Lower leg skin (tissue), 4 donors: ENCODE results near the gene VPS4B. TPM values are rescaled to one million over a fixed set of nuclear protein-coding genes. Genes with fewer than 3 reads are reported as not detected.

Source experiments
- DNase-seq, 2 donors: peaks; one replicate each; pipeline ENCODE4 v3.0.0-alpha.2; 2019; ENCODE audit warnings: low spot score in 2 of 2
- H3K4me3 ChIP-seq: fragments of 200-600 bp; sonication (generic); 2 replicates; pipeline ENCODE4 v1.5.1; 2017; ENCODE audit warnings: mild to moderate bottlenecking, low read depth; ENCODE audit not compliant: poor library complexity, severe bottlenecking
- POLR2A ChIP-seq, 2 donors: fragments of 450-650 bp; IDR thresholded peaks; one replicate each; pipeline ENCODE4 v1.6.1; 2016 to 2017; ENCODE audit warnings: antibody characterized with exemption in 2 of 2, mild to moderate bottlenecking in 1 of 2, moderate library complexity in 1 of 2
- WGBS, 2 donors: methylation state at CpG; one replicate each; pipeline ENCODE4 v1.1.5; 2018; 5-methylcytosine and 5-hydroxymethylcytosine counted together
- intact Hi-C: fragments of 100-400 bp; cut with DNase I; formaldehyde crosslinking; loops from one replicate; pipeline ENCODE4 v1.15.0; 2023; ENCODE audit warnings: low total_unique reads
- total RNA-seq, 4 donors: library from RNA; depleted of rRNA; stranded (reverse); fragments of >200 nt; gene quantifications; one replicate each; pipeline ENCODE4 v1.1.0, GENCODE V29; 2016
- TF ChIP-seq, protein P1 (sequence below), 3 donors: fragments of 450-650 bp; IDR thresholded peaks; one replicate each; pipeline ENCODE4 v1.5.1; 2016; ENCODE audit warnings: antibody characterized with exemption in 3 of 3, mild to moderate bottlenecking in 3 of 3, moderate library complexity in 2 of 3

VPS4B gene
- total RNA-seq, 4 donors from 2014 or later = 43.6 to 59.6 (median 52.4) TPM

DNA sequence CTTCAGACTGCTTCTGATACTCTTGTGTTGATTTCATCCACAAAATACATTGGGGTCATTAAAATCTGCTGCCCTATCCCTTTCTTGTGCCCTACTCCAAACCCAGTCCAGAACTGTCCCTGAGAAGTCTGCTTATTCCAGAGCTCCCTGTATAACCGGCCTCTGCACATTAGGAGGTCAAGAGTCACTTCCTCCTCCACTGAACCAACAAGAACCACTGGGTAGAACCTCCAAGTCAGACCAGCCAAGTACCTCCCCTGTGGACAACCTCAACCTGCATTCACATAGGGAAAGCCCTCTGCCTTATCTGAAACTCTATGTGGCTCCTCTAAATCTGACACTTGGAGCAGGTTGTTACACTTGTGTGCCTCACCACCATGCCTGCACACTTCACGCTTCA, 77.4 kb downstream of the VPS4B start:
- intact Hi-C loops = loop anchor here (10.0 kb wide), 1 partner anchor 80 kb away; the partner anchor contains the start of gene VPS4B
- TF ChIP-seq, protein P1, sequence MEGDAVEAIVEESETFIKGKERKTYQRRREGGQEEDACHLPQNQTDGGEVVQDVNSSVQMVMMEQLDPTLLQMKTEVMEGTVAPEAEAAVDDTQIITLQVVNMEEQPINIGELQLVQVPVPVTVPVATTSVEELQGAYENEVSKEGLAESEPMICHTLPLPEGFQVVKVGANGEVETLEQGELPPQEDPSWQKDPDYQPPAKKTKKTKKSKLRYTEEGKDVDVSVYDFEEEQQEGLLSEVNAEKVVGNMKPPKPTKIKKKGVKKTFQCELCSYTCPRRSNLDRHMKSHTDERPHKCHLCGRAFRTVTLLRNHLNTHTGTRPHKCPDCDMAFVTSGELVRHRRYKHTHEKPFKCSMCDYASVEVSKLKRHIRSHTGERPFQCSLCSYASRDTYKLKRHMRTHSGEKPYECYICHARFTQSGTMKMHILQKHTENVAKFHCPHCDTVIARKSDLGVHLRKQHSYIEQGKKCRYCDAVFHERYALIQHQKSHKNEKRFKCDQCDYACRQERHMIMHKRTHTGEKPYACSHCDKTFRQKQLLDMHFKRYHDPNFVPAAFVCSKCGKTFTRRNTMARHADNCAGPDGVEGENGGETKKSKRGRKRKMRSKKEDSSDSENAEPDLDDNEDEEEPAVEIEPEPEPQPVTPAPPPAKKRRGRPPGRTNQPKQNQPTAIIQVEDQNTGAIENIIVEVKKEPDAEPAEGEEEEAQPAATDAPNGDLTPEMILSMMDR (IDR thresholded peaks at IDR 0.05) = no peak
- no peak for TF ChIP-seq POLR2A (IDR thresholded peaks at IDR 0.05)
- WGBS, 2 donors = 61 to 75% methylated on average over 2 of the region's 2 CpGs
- DNase-seq = no peak
- no peak overlapping the region for H3K4me3 ChIP-seq

DNA sequence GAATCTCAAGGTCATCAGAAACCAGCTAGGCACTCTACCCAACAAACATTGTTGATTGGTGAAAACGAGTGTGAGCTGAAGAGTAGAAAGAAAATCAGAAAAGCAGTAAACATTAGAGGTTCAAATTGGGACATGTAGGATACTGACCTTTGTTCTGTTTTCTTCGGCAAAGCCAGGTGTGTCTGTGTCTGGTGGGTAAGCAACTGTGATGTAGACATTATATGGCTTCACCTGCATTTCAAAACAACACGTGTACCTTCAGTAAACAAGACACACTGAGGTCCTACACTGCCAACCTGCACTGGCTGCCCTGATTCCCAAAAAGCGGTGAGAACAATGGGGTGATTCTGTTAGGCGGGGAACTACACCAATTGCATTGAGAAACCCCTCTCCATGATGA, 78.0 kb downstream of the VPS4B start:
- WGBS, 2 donors = 83% methylated on average over 5 of the region's 5 CpGs
- intact Hi-C loops = loop anchor here (10.0 kb wide), 1 partner anchor 81 kb away; the partner anchor contains the start of gene VPS4B
- no peak for DNase-seq
- H3K4me3 ChIP-seq = no peak overlapping the region
- TF ChIP-seq POLR2A (IDR thresholded peaks at IDR 0.05) = no peak
- TF ChIP-seq, protein P1 (IDR thresholded peaks at IDR 0.05) = no peak

DNA sequence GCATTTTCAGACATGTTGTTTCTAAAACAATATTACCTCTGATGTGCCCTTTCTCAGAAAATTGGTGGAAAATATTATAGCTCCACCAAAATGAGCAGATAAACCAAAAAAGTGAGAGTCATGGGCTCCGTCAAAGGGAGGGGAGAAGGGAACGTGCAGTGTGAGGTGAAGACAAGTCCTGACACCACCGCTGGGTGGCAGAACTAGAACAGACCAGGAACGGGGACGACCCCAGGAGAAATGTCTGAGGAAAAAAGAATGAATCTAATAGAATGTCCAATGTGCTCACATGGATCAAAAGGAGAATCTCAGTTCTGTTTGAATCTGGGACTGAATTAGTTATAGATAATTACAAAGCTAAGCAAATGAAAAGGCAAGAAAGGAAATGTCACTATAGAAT, 80.1 kb downstream of the VPS4B start:
- no peak overlapping the region for H3K4me3 ChIP-seq
- intact Hi-C loops = loop anchor here (10.0 kb wide), 1 partner anchor 83 kb away; the partner anchor contains the start of gene VPS4B
- TF ChIP-seq POLR2A (IDR thresholded peaks at IDR 0.05) = no peak
- TF ChIP-seq, protein P1 (IDR thresholded peaks at IDR 0.05) = no peak
- no peak for DNase-seq
- 42 to 50% methylated on average over 5 of the region's 5 CpGs for WGBS, 2 donors

DNA sequence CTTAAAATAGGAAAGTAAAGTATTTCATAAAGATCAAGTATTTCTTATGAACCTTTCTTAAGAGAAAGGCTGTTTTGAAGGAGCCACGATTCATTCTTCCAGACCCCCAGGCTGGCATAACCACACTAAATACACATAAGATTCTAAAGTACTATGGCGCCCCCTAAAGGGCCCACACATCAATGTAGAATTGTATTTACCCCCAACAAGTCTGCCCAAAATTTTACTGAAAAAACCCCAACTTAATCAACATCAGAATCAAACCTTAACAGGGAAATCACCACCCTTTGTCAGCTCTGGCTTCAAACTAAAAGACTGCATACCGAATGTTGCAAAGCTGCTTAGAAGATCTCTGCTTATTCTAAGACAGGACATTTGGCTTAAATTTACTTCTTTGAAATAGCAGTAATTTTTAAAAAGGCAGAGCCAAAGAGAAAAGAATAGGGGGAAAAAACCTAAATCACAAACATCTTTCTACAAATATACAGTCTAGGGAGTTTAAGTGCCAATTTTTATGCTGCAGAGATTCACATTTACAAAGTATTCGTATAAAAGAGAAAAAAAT, 82.3 kb downstream of the VPS4B start:
- no peak overlapping the region for H3K4me3 ChIP-seq
- DNase-seq = no peak
- 23 to 33% methylated on average over 4 of the region's 4 CpGs for WGBS, 2 donors
- intact Hi-C loops = loop anchor here (10.0 kb wide), 1 partner anchor 85 kb away; the partner anchor contains the start of gene VPS4B
- no peak for TF ChIP-seq POLR2A (IDR thresholded peaks at IDR 0.05)
- TF ChIP-seq, protein P1 (IDR thresholded peaks at IDR 0.05) = no peak

Other genes with a start within 250 kb of the VPS4B start
- gene BCL2, start 102.7 kb downstream of the VPS4B start, total RNA-seq = 10 to 100 TPM; 12.8 to 21.7 (median 18.2) TPM
- gene KDSR, start 55.3 kb downstream of the VPS4B start, total RNA-seq = 100 to 1,000 TPM in 2 of 4 donors, 10 to 100 TPM in 2; 91.7 to 121 (median 99.3) TPM
- 100 to 1,000 TPM; 298 to 404 (median 337) TPM for gene SERPINB5, start 54.5 kb upstream of the VPS4B start, total RNA-seq
- 100 to 1,000 TPM in 2 of 4 donors, 10 to 100 TPM in 2; 62.8 to 185 (median 112) TPM for gene SERPINB12, start 119.9 kb upstream of the VPS4B start, total RNA-seq
- 10 to 100 TPM; 15.2 to 34.2 (median 16.9) TPM for gene SERPINB13, start 164.9 kb upstream of the VPS4B start, total RNA-seq
- gene SERPINB4, start 221.8 kb upstream of the VPS4B start, total RNA-seq = 1 to 10 TPM in 1 of 4 donors, under 1 TPM in 1, not detected in 2; 0.54 to 1.3 TPM
- 10 to 100 TPM in 3 of 4 donors, 1 to 10 TPM in 1; 7.3 to 66.5 (median 15.8) TPM for gene SERPINB3, start 239.4 kb upstream of the VPS4B start, total RNA-seq